ENCODE data around the gene ZSWIM3.

The ZSWIM3 gene

DNA sequence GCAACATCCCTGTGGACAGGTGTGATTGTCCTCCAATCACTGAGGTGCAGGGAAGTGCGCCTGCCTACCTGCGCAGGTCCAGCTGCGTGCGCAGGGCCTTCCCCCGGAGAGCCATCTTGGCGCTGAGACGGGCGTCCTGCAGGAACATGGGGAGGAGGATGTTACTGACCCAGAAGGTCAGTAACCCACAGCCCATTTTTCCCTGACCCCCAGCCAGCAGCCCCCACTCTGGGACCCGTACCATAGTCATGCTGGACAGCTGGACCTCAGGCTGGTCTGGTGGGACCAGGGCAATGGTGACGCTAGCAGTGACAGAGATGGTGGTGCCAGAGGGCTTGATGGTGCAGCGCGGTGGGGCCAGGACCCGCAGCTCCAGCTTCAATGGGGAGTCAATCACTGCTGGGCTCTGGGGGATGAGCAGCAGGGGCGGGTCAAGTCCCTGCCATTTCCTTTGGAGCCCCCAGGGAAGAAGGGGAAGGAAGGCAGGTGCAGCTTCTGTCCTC lies 44.8 kb downstream of the ZSWIM3 start:
- H2AFZ ChIP-seq (ENCODE audit: low read depth, low read length): no peak overlapping the region
- H3K4me1 ChIP-seq (ENCODE audit: low read length): no peaks in the 10 kb centered on the region
- H3K36me3 ChIP-seq (replicated peaks; ENCODE audit: low read depth, low read length): peaks cover 12% of the 10 kb centered on the region
- H3K27me3 ChIP-seq (ENCODE audit: low read depth, low read length): no peaks in the 10 kb centered on the region
- H3K4me3 ChIP-seq (ENCODE audit: low read length): no peak overlapping the region
- TF ChIP-seq EZH2phosphoT487 (IDR thresholded peaks at IDR 0.05; ENCODE audit: low read depth): no peak
- TF ChIP-seq, protein P1, sequence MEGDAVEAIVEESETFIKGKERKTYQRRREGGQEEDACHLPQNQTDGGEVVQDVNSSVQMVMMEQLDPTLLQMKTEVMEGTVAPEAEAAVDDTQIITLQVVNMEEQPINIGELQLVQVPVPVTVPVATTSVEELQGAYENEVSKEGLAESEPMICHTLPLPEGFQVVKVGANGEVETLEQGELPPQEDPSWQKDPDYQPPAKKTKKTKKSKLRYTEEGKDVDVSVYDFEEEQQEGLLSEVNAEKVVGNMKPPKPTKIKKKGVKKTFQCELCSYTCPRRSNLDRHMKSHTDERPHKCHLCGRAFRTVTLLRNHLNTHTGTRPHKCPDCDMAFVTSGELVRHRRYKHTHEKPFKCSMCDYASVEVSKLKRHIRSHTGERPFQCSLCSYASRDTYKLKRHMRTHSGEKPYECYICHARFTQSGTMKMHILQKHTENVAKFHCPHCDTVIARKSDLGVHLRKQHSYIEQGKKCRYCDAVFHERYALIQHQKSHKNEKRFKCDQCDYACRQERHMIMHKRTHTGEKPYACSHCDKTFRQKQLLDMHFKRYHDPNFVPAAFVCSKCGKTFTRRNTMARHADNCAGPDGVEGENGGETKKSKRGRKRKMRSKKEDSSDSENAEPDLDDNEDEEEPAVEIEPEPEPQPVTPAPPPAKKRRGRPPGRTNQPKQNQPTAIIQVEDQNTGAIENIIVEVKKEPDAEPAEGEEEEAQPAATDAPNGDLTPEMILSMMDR (IDR thresholded peaks at IDR 0.05; ENCODE audit: low read depth, low read length): no peak
- H3K79me2 ChIP-seq (ENCODE audit: low read length): no peaks in the 10 kb centered on the region
- H3K4me2 ChIP-seq (ENCODE audit: low read length): no peak overlapping the region
- H3K9me3 ChIP-seq (ENCODE audit: insufficient read depth, low read length): no peaks in the 10 kb centered on the region
- no peaks in the 10 kb centered on the region for H4K20me1 ChIP-seq (ENCODE audit: insufficient read depth, low read length)
- no peak overlapping the region for H3K27ac ChIP-seq (ENCODE audit: low read length)
- no peak overlapping the region for H3K9ac ChIP-seq (ENCODE audit: low read length)

DNA sequence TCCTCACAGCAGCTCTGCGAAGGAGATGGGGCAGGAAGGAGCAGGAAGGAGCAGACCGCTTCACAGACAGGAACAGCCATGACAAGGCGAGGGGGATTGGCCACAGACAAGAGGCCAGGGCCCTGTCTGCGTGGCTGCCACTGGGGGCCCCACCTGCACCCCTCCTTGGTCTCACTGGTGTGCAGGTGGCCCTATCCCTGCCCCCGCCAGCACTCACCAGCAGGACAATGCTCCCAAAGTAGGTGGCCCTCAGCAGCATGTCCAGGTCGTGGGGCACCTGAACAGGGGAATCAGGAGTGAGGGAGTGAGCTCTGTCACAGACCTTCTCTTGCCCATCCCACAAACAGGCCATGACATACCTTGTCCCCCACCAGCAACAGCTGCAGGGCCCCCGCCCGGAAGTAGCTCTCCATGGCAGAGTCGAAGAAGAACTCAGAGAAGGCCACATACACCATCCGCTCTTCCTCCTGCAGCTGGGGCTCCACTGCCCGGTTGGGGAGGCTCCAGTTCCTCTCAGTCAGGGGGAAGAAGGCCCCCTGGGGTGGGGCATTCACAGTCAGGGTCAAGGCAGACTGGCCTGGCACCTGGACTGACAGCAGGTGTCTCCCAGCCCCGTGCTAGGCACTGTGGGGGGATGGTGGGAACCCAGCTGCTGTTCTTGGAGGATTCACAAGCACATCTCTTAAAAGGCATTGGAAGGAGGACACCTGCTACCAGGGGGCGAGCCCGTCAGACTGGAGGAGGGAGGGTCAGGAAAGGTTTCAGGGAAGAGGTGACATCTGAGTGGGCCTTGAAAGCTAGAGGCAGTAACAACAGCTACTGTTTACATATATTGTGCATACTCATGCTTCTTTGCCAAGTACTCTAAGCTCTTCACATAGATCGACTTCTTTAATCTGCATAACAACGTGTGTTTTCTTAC lies 47.4 kb downstream of the ZSWIM3 start:
- Histone ChIP-seq H2AFZ (ENCODE audit: low read depth, low read length) (no peak overlapping the region), H4K20me1 (ENCODE audit: insufficient read depth, low read length) (no peaks in the 10 kb centered on the region), H3K9ac (ENCODE audit: low read length) (no peak overlapping the region), H3K79me2 (ENCODE audit: low read length) (no peaks in the 10 kb centered on the region), H3K4me2 (ENCODE audit: low read length) (no peak overlapping the region), H3K27me3 (ENCODE audit: low read depth, low read length) (no peaks in the 10 kb centered on the region), H3K4me1 (ENCODE audit: low read length) (peaks cover 2% of the 10 kb centered on the region; the same call in 1 of the 2 replicates), H3K9me3 (ENCODE audit: insufficient read depth, low read length) (no peaks in the 10 kb centered on the region), H3K27ac (ENCODE audit: low read length) (no peak overlapping the region), H3K4me3 (ENCODE audit: low read length) (no peak overlapping the region), H3K36me3 (replicated peaks; ENCODE audit: low read depth, low read length) (peaks cover 2% of the 10 kb centered on the region)
- TF ChIP-seq, protein P1 (IDR thresholded peaks at IDR 0.05; ENCODE audit: low read depth, low read length): no peak
- TF ChIP-seq EZH2phosphoT487 (IDR thresholded peaks at IDR 0.05; ENCODE audit: low read depth): no peak

DNA sequence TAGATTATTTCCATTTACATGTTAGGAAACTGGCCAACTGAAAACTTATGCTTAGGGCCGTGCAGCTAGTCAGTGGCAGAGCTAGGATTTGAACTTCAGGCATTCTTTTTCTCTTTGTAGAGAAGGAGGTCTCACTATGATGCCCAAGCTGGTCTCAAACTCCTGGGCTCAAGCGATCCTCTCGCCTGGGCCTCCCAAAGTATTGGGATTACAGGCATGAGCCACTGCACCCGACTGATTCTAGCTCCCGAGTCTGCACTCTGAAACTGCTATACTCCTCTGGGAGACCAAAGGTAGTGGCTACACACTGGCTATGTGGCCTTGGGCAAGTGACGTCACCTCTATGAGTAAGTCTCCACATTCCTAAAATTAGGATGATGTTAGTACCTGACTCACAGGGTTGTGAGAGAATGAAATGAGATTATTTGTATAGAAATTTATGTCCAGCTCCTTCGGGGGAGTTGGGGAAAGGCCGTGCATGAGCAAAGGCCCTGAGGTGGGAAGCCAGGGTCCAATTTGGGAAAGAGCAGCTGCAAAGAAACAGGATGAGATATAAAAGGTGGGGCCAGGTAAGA lies 48.2 kb downstream of the ZSWIM3 start:
- Histone ChIP-seq H3K27ac (ENCODE audit: low read length) (no peak overlapping the region), H2AFZ (ENCODE audit: low read depth, low read length) (no peak overlapping the region), H3K36me3 (replicated peaks; ENCODE audit: low read depth, low read length) (peaks cover 2% of the 10 kb centered on the region), H3K79me2 (ENCODE audit: low read length) (no peaks in the 10 kb centered on the region), H3K27me3 (ENCODE audit: low read depth, low read length) (no peaks in the 10 kb centered on the region), H3K9ac (ENCODE audit: low read length) (no peak overlapping the region), H3K9me3 (ENCODE audit: insufficient read depth, low read length) (no peaks in the 10 kb centered on the region), H3K4me3 (ENCODE audit: low read length) (no peak overlapping the region), H3K4me2 (ENCODE audit: low read length) (no peak overlapping the region), H3K4me1 (ENCODE audit: low read length) (peaks cover 6% of the 10 kb centered on the region; the same call in 1 of the 2 replicates), H4K20me1 (ENCODE audit: insufficient read depth, low read length) (no peaks in the 10 kb centered on the region)
- TF ChIP-seq, protein P1 (IDR thresholded peaks at IDR 0.05; ENCODE audit: low read depth, low read length): no peak
- TF ChIP-seq EZH2phosphoT487 (IDR thresholded peaks at IDR 0.05; ENCODE audit: low read depth): no peak

All from OCI-LY3 (cell line).